ENCODE results near the gene STAT5A. TPM values are rescaled to one million over a fixed set of nuclear protein-coding genes. Genes with fewer than 3 reads are reported as not detected.

The STAT5A gene
- total RNA-seq, 1 experiment from 2014 or later, result 0.91 TPM

DNA sequence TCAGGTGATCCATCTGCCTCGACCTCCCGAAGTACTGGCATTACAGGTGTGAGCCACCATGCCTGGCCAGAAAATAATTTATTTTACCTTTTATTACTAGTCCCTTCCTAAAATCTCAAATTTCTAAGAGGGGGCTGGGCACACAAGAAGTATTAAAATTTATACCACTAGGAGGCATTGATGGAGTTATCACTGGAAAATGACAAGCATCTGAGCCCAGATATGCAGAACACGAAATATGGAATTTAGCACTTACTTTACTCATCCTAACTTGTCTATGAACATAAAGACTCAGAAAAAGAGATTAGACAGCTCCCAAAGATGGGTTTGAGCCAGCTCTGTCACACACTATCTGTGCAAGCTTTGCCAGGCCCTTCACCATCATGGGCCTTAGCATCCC, 46.4 kb downstream of the STAT5A start:
- RAD21 ChIA-PET (ENCODE audit: low non-redundant PET in 1 of 2, low total read pairs in 2 of 2, uncharacterized antibody in 2 of 2, unreplicated experiment in 2 of 2), result no interaction called here
- H3K4me2 ChIP-seq (ENCODE audit: low read length), result no peak overlapping the region
- peaks cover 20 to 28% of the 10 kb centered on the region in 2 experiments for H3K36me3 ChIP-seq (ENCODE audit: control insufficient read depth in 1 of 2, insufficient read depth in 2 of 2, low read length in 2 of 2)
- no peak for ATAC-seq
- no peaks in the 10 kb centered on the region for H3K27me3 ChIP-seq (ENCODE audit: insufficient read depth, low read length)
- H3K9me2 ChIP-seq (ENCODE audit: insufficient read depth), result no peaks in the 10 kb centered on the region
- no peak overlapping the region for H3K4me3 ChIP-seq (replicated peaks in 1 of 2; ENCODE audit: low read depth in 1 of 2, low read length in 2 of 2)
- H2AFZ ChIP-seq (ENCODE audit: low read depth, low read length, poor library complexity, severe bottlenecking), result no peak overlapping the region
- CTCF ChIA-PET, result no interaction called here
- H4K20me1 ChIP-seq (ENCODE audit: insufficient read depth), result no peaks in the 10 kb centered on the region
- H3K9me3 ChIP-seq (ENCODE audit: control insufficient read depth in 1 of 2, insufficient read depth in 1 of 2, low read depth in 1 of 2, low read length in 2 of 2), result no peaks in the 10 kb centered on the region
- H3K4me1 ChIP-seq (ENCODE audit: control insufficient read depth in 1 of 2, insufficient read depth in 2 of 2, low read length in 2 of 2), result peaks cover 0 to 1% of the 10 kb centered on the region in 2 experiments; a peak in 1 of 4 replicates
- no peak overlapping the region for H3K9ac ChIP-seq (ENCODE audit: low read length)
- H3K79me2 ChIP-seq (ENCODE audit: insufficient read depth, low read length), result no peaks in the 10 kb centered on the region
- POLR2A ChIA-PET, result no interaction called here
- TF ChIP-seq RAD21 (IDR thresholded peaks at IDR 0.05; ENCODE audit: low read depth), result peak; percentile 36; the same call in 1 of the 2 replicates
- TF ChIP-seq, protein P1, sequence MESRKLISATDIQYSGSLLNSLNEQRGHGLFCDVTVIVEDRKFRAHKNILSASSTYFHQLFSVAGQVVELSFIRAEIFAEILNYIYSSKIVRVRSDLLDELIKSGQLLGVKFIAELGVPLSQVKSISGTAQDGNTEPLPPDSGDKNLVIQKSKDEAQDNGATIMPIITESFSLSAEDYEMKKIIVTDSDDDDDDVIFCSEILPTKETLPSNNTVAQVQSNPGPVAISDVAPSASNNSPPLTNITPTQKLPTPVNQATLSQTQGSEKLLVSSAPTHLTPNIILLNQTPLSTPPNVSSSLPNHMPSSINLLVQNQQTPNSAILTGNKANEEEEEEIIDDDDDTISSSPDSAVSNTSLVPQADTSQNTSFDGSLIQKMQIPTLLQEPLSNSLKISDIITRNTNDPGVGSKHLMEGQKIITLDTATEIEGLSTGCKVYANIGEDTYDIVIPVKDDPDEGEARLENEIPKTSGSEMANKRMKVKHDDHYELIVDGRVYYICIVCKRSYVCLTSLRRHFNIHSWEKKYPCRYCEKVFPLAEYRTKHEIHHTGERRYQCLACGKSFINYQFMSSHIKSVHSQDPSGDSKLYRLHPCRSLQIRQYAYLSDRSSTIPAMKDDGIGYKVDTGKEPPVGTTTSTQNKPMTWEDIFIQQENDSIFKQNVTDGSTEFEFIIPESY (IDR thresholded peaks at IDR 0.05; ENCODE audit: extremely low read depth, insufficient replicate concordance, low read length), result no peak
- TF ChIP-seq, protein P2, sequence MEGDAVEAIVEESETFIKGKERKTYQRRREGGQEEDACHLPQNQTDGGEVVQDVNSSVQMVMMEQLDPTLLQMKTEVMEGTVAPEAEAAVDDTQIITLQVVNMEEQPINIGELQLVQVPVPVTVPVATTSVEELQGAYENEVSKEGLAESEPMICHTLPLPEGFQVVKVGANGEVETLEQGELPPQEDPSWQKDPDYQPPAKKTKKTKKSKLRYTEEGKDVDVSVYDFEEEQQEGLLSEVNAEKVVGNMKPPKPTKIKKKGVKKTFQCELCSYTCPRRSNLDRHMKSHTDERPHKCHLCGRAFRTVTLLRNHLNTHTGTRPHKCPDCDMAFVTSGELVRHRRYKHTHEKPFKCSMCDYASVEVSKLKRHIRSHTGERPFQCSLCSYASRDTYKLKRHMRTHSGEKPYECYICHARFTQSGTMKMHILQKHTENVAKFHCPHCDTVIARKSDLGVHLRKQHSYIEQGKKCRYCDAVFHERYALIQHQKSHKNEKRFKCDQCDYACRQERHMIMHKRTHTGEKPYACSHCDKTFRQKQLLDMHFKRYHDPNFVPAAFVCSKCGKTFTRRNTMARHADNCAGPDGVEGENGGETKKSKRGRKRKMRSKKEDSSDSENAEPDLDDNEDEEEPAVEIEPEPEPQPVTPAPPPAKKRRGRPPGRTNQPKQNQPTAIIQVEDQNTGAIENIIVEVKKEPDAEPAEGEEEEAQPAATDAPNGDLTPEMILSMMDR (IDR thresholded peaks at IDR 0.05 in 2 of 3, conservative IDR thresholded peaks at IDR 0.05 in 1 of 3; ENCODE audit: borderline replicate concordance in 1 of 3, insufficient read depth in 1 of 3, low read depth in 2 of 3, low read length in 2 of 3), result peak in 2 of 3 experiments; percentile 16 to 36; a peak in 2 of 6 replicates
- intact Hi-C loops (cut with micrococcal nuclease), result no loop called here
- BruUV-seq (replicated peaks), result no TSS peak
- no peak overlapping the region for H3K27ac ChIP-seq (ENCODE audit: low read depth, low read length)
- no peak for DNase-seq (ENCODE audit: low read depth, low spot score)

DNA sequence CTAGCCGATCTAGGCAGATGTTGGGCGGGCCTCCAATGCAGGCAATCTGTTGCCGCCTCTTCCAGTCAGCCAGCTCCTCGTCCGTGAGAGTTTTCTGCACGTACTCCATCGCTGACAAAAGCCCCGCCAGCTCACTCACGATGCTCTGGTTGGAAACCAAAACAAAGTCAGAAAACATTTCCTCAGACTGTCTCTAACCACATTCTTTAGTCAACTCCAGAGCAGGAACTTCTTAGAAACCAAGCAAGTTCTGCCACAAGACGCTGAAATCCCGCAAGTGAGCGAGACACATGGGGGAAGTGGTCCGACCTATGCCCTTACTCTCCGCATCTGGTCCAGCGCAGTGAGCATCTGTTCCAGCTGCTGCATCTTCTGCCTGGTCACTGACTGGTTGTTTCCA, 49.1 kb downstream of the STAT5A start:
- H3K4me1 ChIP-seq (ENCODE audit: control insufficient read depth in 1 of 2, insufficient read depth in 2 of 2, low read length in 2 of 2), result peaks cover 0 to 6% of the 10 kb centered on the region in 2 experiments; a peak in 2 of 4 replicates
- intact Hi-C loops (cut with micrococcal nuclease), result no loop called here
- H3K9me3 ChIP-seq (ENCODE audit: control insufficient read depth in 1 of 2, insufficient read depth in 1 of 2, low read depth in 1 of 2, low read length in 2 of 2), result no peaks in the 10 kb centered on the region
- BruUV-seq (replicated peaks), result no TSS peak
- RAD21 ChIA-PET (ENCODE audit: low non-redundant PET in 1 of 2, low total read pairs in 2 of 2, uncharacterized antibody in 2 of 2, unreplicated experiment in 2 of 2), result no interaction called here
- CTCF ChIA-PET, result no interaction called here
- POLR2A ChIA-PET, result no interaction called here
- ATAC-seq (no peak), DNase-seq (ENCODE audit: low read depth, low spot score) (no peak)
- H4K20me1 ChIP-seq (ENCODE audit: insufficient read depth), result no peaks in the 10 kb centered on the region
- H3K4me3 ChIP-seq (replicated peaks in 1 of 2; ENCODE audit: low read depth in 1 of 2, low read length in 2 of 2), result no peak overlapping the region
- H3K9ac ChIP-seq (ENCODE audit: low read length), result no peak overlapping the region
- no peak overlapping the region for H3K27ac ChIP-seq (ENCODE audit: low read depth, low read length)
- H3K27me3 ChIP-seq (ENCODE audit: insufficient read depth, low read length), result no peaks in the 10 kb centered on the region
- H3K36me3 ChIP-seq (ENCODE audit: control insufficient read depth in 1 of 2, insufficient read depth in 2 of 2, low read length in 2 of 2), result peaks cover 15 to 30% of the 10 kb centered on the region in 2 experiments
- no peak overlapping the region for H2AFZ ChIP-seq (ENCODE audit: low read depth, low read length, poor library complexity, severe bottlenecking)
- no peaks in the 10 kb centered on the region for H3K9me2 ChIP-seq (ENCODE audit: insufficient read depth)
- TF ChIP-seq, protein P1 (IDR thresholded peaks at IDR 0.05; ENCODE audit: extremely low read depth, insufficient replicate concordance, low read length), result no peak
- TF ChIP-seq ZNF274 (IDR thresholded peaks at IDR 0.05; ENCODE audit: low read depth, low read length) (no peak), CBX3 (IDR thresholded peaks at IDR 0.05; ENCODE audit: low read depth) (no peak), ELF1 (IDR thresholded peaks at IDR 0.05; ENCODE audit: borderline replicate concordance, low read depth) (no peak), SP1 (IDR thresholded peaks at IDR 0.05; ENCODE audit: low read depth) (no peak), POLR2A (IDR thresholded peaks at IDR 0.05; ENCODE audit: borderline replicate concordance, extremely low read depth, insufficient read depth, insufficient read length) (no peak), SIN3A (IDR thresholded peaks at IDR 0.05; ENCODE audit: low read depth) (no peak)
- TF ChIP-seq, protein P3, sequence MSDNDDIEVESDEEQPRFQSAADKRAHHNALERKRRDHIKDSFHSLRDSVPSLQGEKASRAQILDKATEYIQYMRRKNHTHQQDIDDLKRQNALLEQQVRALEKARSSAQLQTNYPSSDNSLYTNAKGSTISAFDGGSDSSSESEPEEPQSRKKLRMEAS (IDR thresholded peaks at IDR 0.05), result no peak
- H3K79me2 ChIP-seq (ENCODE audit: insufficient read depth, low read length), result no peaks in the 10 kb centered on the region
- no peak overlapping the region for H3K4me2 ChIP-seq (ENCODE audit: low read length)
